ENCODE measurements around the gene LBHD2. TPM values are rescaled to one million over a fixed set of nuclear protein-coding genes. Genes with fewer than 3 reads are reported as not detected.

The LBHD2 gene
- total and polyA plus RNA-seq, 10 of the 15 experiments (the other 5 are each of a cell fraction or from before 2014, with no cell fraction given) = not detected

GRCh38 chr14:103061482-103061976 lies 22.5 kb upstream of the LBHD2 start:
- Histone ChIP-seq H3K79me2 (ENCODE audit: control insufficient read depth, insufficient read depth, low read length) (peaks cover 8% of the 10 kb centered on the region), H2AFZ (ENCODE audit: control insufficient read depth, low read depth, low read length) (no peak overlapping the region), H3K4me3 (no peak overlapping the region), H3K36me3 (ENCODE audit: control insufficient read depth in 2 of 2, insufficient read depth in 2 of 2, low read length in 1 of 2) (no peaks in the 10 kb centered on the region), H3K27me3 (replicated peaks in 1 of 2; ENCODE audit: control insufficient read depth in 2 of 2, insufficient read depth in 2 of 2, low read length in 1 of 2) (no peaks in the 10 kb centered on the region; a peak in 1 of 4 replicates), H3K9me3 (replicated peaks; ENCODE audit: control insufficient read depth, insufficient read depth, low read length) (no peaks in the 10 kb centered on the region), H3K27ac (ENCODE audit: control insufficient read depth, insufficient read depth) (no peak overlapping the region), H4K20me1 (ENCODE audit: control insufficient read depth, insufficient read depth) (no peaks in the 10 kb centered on the region), H3K4me2 (ENCODE audit: control insufficient read depth, insufficient read depth) (no peak overlapping the region), H3K4me1 (ENCODE audit: control insufficient read depth, insufficient read depth, low read length) (no peaks in the 10 kb centered on the region; the same call in 1 of the 2 replicates), H3K9ac (ENCODE audit: control insufficient read depth, insufficient read depth, low read length) (no peak overlapping the region)
- 16% methylated on average over 6 of the region's 6 CpGs for WGBS (ENCODE audit: insufficient coverage, insufficient replicate concordance, low lambda C conversion rate, missing lambda C conversion rate)
- no TSS peak for BruUV-seq (replicated peaks)
- in situ Hi-C loops (cut with MboI) = no loop called here
- ChIA-PET SMC1A (ENCODE audit: uncharacterized antibody, unreplicated experiment) (interaction anchor here (0.8 kb wide), 1 partner anchor 9 kb away, joined by 4 read pairs; no protein-coding TSS in a partner anchor), POLR2A (interaction anchor here (0.6 kb wide), 1 partner anchor 104 kb away, joined by 4 read pairs; no protein-coding TSS in a partner anchor), CTCF (interaction anchor here (1.3 kb wide), 1 partner anchor 10 kb away, joined by 4 read pairs; no protein-coding TSS in a partner anchor), RAD21 (ENCODE audit: unreplicated experiment) (interaction anchor here (1.7 kb wide), 1 partner anchor 13 kb away, joined by 4 read pairs; no protein-coding TSS in a partner anchor)
- FAIRE-seq (no peak), ATAC-seq (no peak), DNase-seq (ENCODE audit: low read depth, low spot score) (no peak)
- peak; percentile 67 for TF ChIP-seq ZBTB40 (IDR thresholded peaks at IDR 0.05; ENCODE audit: borderline replicate concordance)
- TF ChIP-seq NR2F1 (conservative IDR thresholded peaks at IDR 0.05) = no peak
- TF ChIP-seq FOXK2 (IDR thresholded peaks at IDR 0.05) = no peak
- intact Hi-C loops (cut with micrococcal nuclease; ENCODE audit: unreplicated experiment) = no loop called here
